Stomach (tissue), 9 donors: ENCODE data around the gene TMSB15B. TPM values are rescaled to one million over a fixed set of nuclear protein-coding genes. Genes with fewer than 3 reads are reported as not detected.
A peak's percentile ranks its signal among the peaks of the same experiment; 100 is the strongest.
"Not testable (repeated sequence)": the region's sequence is repeated elsewhere in the genome, so short reads cannot be mapped to it uniquely, and the experiment has no call there.

Experiments used
- DNase-seq, 2 donors: peaks; one replicate each; pipeline versions ENCODE4 v3.0.0 to v3.0.0-alpha.2; 2013 to 2019
- H3K27ac ChIP-seq, 5 donors: fragments of 200-600 bp in 4 of 5; sonication (generic) in 4 of 5; one replicate each; pipeline ENCODE4 v1.5.1; 2013 to 2019; ENCODE audit warnings: mild to moderate bottlenecking in 1 of 5, moderate library complexity in 1 of 5
- H3K27me3 ChIP-seq, 3 donors: fragments of 200-600 bp; sonication (generic); one replicate each; pipeline ENCODE4 v1.5.1; 2017 to 2019; ENCODE audit warnings: mixed run types in 1 of 3
- H3K36me3 ChIP-seq, 4 donors: fragments of 200-600 bp; sonication (generic); 1 replicate in 3 of 4; 2 replicates in 1 of 4; pipeline ENCODE4 v1.5.1; 2016 to 2019
- H3K4me1 ChIP-seq, 4 donors: fragments of 200-600 bp; sonication (generic); one replicate each; pipeline ENCODE4 v1.5.1; 2016 to 2019
- H3K4me3 ChIP-seq, 4 donors: fragments of 200-600 bp; sonication (generic) in 3 of 4; one replicate each; pipeline ENCODE4 v1.5.1; 2016 to 2019; ENCODE audit warnings: mild to moderate bottlenecking in 1 of 4
- H3K9me3 ChIP-seq, 4 donors: fragments of 200-600 bp; sonication (generic); one replicate each; pipeline ENCODE4 v1.5.1; 2016 to 2019
- CTCF ChIP-seq, 7 experiments: fragments of 450-650 bp in 4 of 7; fragments of 200-600 bp in 3 of 7; sonication (generic) in 3 of 7; IDR thresholded peaks; one replicate each; pipeline ENCODE4 v1.5.1; 2016 to 2019; ENCODE audit warnings: antibody characterized with exemption in 7 of 7, control low read depth in 2 of 7, mild to moderate bottlenecking in 1 of 7
- EP300 ChIP-seq: sonication (generic); formaldehyde crosslinking; IDR thresholded peaks from one replicate; pipeline ENCODE4 v1.6.1; 2017; ENCODE audit warnings: antibody characterized with exemption
- POLR2A ChIP-seq, 4 donors: fragments of 450-650 bp; IDR thresholded peaks; one replicate each; pipeline ENCODE4 v1.6.1; 2016; ENCODE audit warnings: antibody characterized with exemption in 4 of 4, control low read depth in 2 of 4, mild to moderate bottlenecking in 1 of 4, moderate library complexity in 1 of 4
- POLR2AphosphoS5 ChIP-seq, 3 donors: sonication (generic); formaldehyde crosslinking; IDR thresholded peaks; one replicate each; pipeline ENCODE4 v1.6.1; 2016; ENCODE audit warnings: antibody characterized with exemption in 3 of 3
- whole genome bisulfite sequencing, 5 donors: extraction: QIAGEN DNeasy Blood & Tissue Kit in 3 of 5; methylation state at CpG; one replicate each; pipeline versions ENCODE4 v1.1.5 to v1.1.7; 2013 to 2018; 5-methylcytosine and 5-hydroxymethylcytosine counted together
- intact Hi-C: fragments of 100-400 bp; cut with DNase I; formaldehyde crosslinking; loops from one replicate; pipeline ENCODE4 v1.15.1; 2023; ENCODE audit warnings: low total_unique reads
- polyA plus RNA-seq, 3 donors: library from polyadenylated mRNA; stranded (reverse); fragments of 200-250 nt; gene quantifications; one replicate each; pipeline ENCODE4 v1.2.3, GENCODE V29; 2013
- total RNA-seq, 5 donors: library from RNA; depleted of rRNA; stranded (reverse); fragments of >200 nt; gene quantifications; one replicate each; pipeline versions ENCODE4 v1.1.0 to v1.2.3, GENCODE V29; 2014 to 2016
- donor health status: healthy with polysubstance abuse.
- donor health status: Bipolar disorder and iron deficiency.
- donor health status: healthy.

The TMSB15B gene
- total and polyA plus RNA-seq, 8 donors: 3.8 to 9.6 (median 5.7) TPM; not detected in 3

GRCh38 chrX:103919270-103919637 is 43.2 kb upstream of the TMSB15B start:
- Histone ChIP-seq H3K9me3 (peaks cover 0 to 5% (median 0%) of the 10 kb centered on the region in 4 donors), H3K27ac (peak overlapping the region; percentile 2 to 84 (median 81)), H3K27me3 (peaks cover 0 to 11% (median 0%) of the 10 kb centered on the region in 3 donors), H3K4me3 (peak overlapping the region; percentile 54 to 61 (median 58)), H3K36me3 (no peaks in the 10 kb centered on the region), H3K4me1 (peaks cover 0 to 8% (median 2%) of the 10 kb centered on the region in 4 donors)
- intact Hi-C loops: no loop called here
- 0 to 29% (median 6%) methylated on average over 8 to 10 of the region's 10 CpGs for WGBS, 5 donors
- TF ChIP-seq POLR2A (IDR thresholded peaks at IDR 0.05) (no peak), POLR2AphosphoS5 (IDR thresholded peaks at IDR 0.05) (no peak), CTCF (IDR thresholded peaks at IDR 0.05) (peak in 2 of 7 experiments; percentile 13), EP300 (no peak)
- DNase-seq: peak in 1 of 2 donors; percentile 60

GRCh38 chrX:103920515-103920914 is 41.9 kb upstream of the TMSB15B start:
- H3K4me3 ChIP-seq, DNase-seq, H3K9me3 ChIP-seq, H3K4me1 ChIP-seq, H3K27ac ChIP-seq, H3K36me3 ChIP-seq: not testable (repeated sequence)
- WGBS, 5 donors: 63 to 83% (median 77%) methylated on average over 1 to 3 of the region's 3 CpGs
- H3K27me3 ChIP-seq: peaks cover 0 to 15% (median 0%) of the 10 kb centered on the region in 3 donors
- intact Hi-C loops: loop anchor here (2.0 kb wide), 1 partner anchor 86 kb away; no protein-coding TSS in a partner anchor

DNA sequence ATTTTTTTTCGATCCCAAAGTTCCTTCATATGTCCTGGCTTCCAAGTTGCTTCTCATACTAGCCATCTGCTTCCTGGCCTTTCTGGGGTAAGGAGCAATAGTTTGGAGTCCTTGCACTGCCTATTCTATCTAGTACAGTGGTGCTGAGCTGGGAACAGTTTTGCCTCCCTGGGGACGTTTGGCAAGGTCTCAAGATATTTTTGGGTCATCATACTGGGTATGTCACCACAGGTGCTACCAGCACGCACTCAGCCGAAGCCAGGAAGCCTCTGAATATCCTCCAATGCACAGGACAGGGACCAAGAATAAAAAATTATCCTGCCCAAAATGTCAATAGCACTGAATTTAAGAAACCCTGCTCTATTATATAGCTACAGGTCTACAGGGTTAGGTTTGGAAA is 35.4 kb upstream of the TMSB15B start:
- intact Hi-C loops: no loop called here
- H3K27ac ChIP-seq: no peak overlapping the region
- WGBS, 5 donors: 79 to 92% (median 85%) methylated on average over 4 of the region's 4 CpGs
- H3K27me3 ChIP-seq: peaks cover 0 to 34% (median 0%) of the 10 kb centered on the region in 3 donors
- no peaks in the 10 kb centered on the region for H3K9me3 ChIP-seq
- no peak for DNase-seq
- no peak for TF ChIP-seq CTCF (IDR thresholded peaks at IDR 0.05)
- no peak for TF ChIP-seq POLR2AphosphoS5 (IDR thresholded peaks at IDR 0.05)
- TF ChIP-seq EP300: no peak
- no peak for TF ChIP-seq POLR2A (IDR thresholded peaks at IDR 0.05)
- H3K36me3 ChIP-seq: no peaks in the 10 kb centered on the region
- no peaks in the 10 kb centered on the region for H3K4me1 ChIP-seq
- no peak overlapping the region for H3K4me3 ChIP-seq

GRCh38 chrX:103927633-103928032 is 34.8 kb upstream of the TMSB15B start:
- H3K27me3 ChIP-seq: peaks cover 0 to 34% (median 0%) of the 10 kb centered on the region in 3 donors

More at GRCh38 chrX:103927633-103928032, 34.8 kb upstream of the TMSB15B start:
- intact Hi-C loops: no loop called here
- H3K36me3 ChIP-seq: no peaks in the 10 kb centered on the region
- no peak for DNase-seq
- no peak overlapping the region for H3K4me3 ChIP-seq
- TF ChIP-seq POLR2AphosphoS5 (IDR thresholded peaks at IDR 0.05) (no peak), EP300 (no peak), CTCF (IDR thresholded peaks at IDR 0.05) (no peak), POLR2A (IDR thresholded peaks at IDR 0.05) (no peak)
- H3K4me1 ChIP-seq: no peaks in the 10 kb centered on the region
- H3K27ac ChIP-seq: no peak overlapping the region
- H3K9me3 ChIP-seq: no peaks in the 10 kb centered on the region
- WGBS, 5 donors: 59 to 86% (median 74%) methylated on average over 4 of the region's 4 CpGs
